CD4-positive, CD25-positive, alpha-beta regulatory T cell (primary cell): Measurements from ENCODE around the gene CDKAL1. TPM values are rescaled to one million over a fixed set of nuclear protein-coding genes. Genes with fewer than 3 reads are reported as not detected.

ENCODE experiments used
- ATAC-seq, 2 donors: fragments of 150-1000 bp; cut with Tn5 transposase; one replicate each; pipeline ENCODE4 v1.10.0; 2021; ENCODE audit warnings: low read depth in 2 of 2, moderate number of reproducible peaks in 2 of 2, moderate library complexity in 1 of 2
- DNase-seq, 3 donors: peaks; one replicate each; pipeline versions ENCODE4 v3.0.0 to v3.0.0-alpha.2; 2012 to 2022; ENCODE audit warnings: mixed read lengths in 1 of 3
- H3K27ac ChIP-seq: one replicate; pipeline ENCODE4 v1.7.0; 2013; ENCODE audit warnings: mild to moderate bottlenecking, low read length; ENCODE audit not compliant: insufficient read depth, poor library complexity, severe bottlenecking
- H3K27me3 ChIP-seq: one replicate; pipeline ENCODE4 v1.7.0; 2013; ENCODE audit warnings: low read length; ENCODE audit not compliant: control insufficient read depth, insufficient read depth
- H3K36me3 ChIP-seq: one replicate; pipeline ENCODE4 v1.7.0; 2013; ENCODE audit warnings: mild to moderate bottlenecking, low read length, moderate library complexity; ENCODE audit not compliant: control insufficient read depth, insufficient read depth
- H3K4me1 ChIP-seq: 2 replicates; pipeline ENCODE4 v1.7.0; 2013; ENCODE audit warnings: mild to moderate bottlenecking, low read length; ENCODE audit not compliant: insufficient read depth, control insufficient read depth, poor library complexity, severe bottlenecking
- H3K4me3 ChIP-seq: one replicate; pipeline ENCODE4 v1.7.0; 2013; ENCODE audit warnings: low read depth, mild to moderate bottlenecking, low read length, moderate library complexity
- H3K9me3 ChIP-seq, 2 experiments: 1 replicate in 1 of 2; 2 replicates in 1 of 2; pipeline ENCODE4 v1.7.0; 2013; ENCODE audit warnings: low read length in 2 of 2, mild to moderate bottlenecking in 1 of 2, moderate library complexity in 1 of 2; ENCODE audit not compliant: control insufficient read depth in 2 of 2
- H3K27ac Mint-ChIP-seq, 3 donors: one replicate each; pipeline ENCODE4 v1.8.0; 2020 to 2022; ENCODE audit warnings: mild to moderate bottlenecking in 3 of 3, mixed read lengths in 3 of 3, moderate library complexity in 2 of 3
- H3K27me3 Mint-ChIP-seq: one replicate; pipeline ENCODE4 v1.8.0; 2022; ENCODE audit warnings: mild to moderate bottlenecking, mixed read lengths
- H3K36me3 Mint-ChIP-seq: one replicate; pipeline ENCODE4 v1.8.0; 2020; ENCODE audit warnings: mixed read lengths
- H3K4me1 Mint-ChIP-seq, 4 donors: one replicate each; pipeline ENCODE4 v1.8.0; 2020 to 2022; ENCODE audit warnings: mixed read lengths in 4 of 4, mild to moderate bottlenecking in 1 of 4
- H3K4me3 Mint-ChIP-seq, 4 donors: one replicate each; pipeline ENCODE4 v1.8.0; 2020 to 2022; ENCODE audit warnings: mild to moderate bottlenecking in 4 of 4, mixed read lengths in 4 of 4, moderate library complexity in 3 of 4
- H3K9me3 Mint-ChIP-seq, 7 donors: one replicate each; pipeline ENCODE4 v1.8.0; 2020 to 2022; ENCODE audit warnings: mixed read lengths in 7 of 7, mild to moderate bottlenecking in 3 of 7, moderate library complexity in 2 of 7
- polyA plus RNA-seq, 4 donors: library from polyadenylated mRNA; unstranded; fragments of 300-500 nt; fragmentation: Illumina TruSeq; gene quantifications; one replicate each; pipeline ENCODE4 v1.2.3, GENCODE V29; 2021
- total RNA-seq: library from RNA; stranded (reverse); gene quantifications from one replicate; pipeline ENCODE4 v1.2.3, GENCODE V29; 2022

Gene CDKAL1
- total and polyA plus RNA-seq, 5 donors from 2014 or later: 26.1 to 39.4 (median 30.4) TPM

DNA sequence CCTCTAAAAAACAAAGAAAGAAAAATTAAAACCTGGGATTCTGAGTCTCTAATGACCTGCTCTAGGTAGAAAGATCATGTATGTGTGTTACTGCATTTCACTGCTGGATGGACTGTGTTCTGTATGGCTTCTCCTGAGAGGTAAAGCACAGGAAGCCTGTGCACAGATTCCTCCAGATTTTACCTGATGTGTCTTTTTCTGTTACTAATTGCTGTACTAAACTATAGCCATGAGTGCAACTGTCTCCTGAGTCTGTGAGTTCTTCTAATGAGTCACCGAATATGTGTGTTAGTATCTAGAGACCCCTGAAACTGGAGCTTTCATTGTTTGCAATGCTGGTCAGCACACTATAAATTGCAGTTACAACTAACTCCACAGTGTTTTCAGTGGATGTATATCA, 270.8 kb downstream of the CDKAL1 start:
- Mint-ChIP-seq H3K9me3 (peaks cover 2 to 13% (median 7%) of the 10 kb centered on the region in 7 donors), H3K4me3 (no peak overlapping the region), H3K36me3 (peaks cover 43% of the 10 kb centered on the region), H3K27ac (no peak overlapping the region), H3K4me1 (peaks cover 0 to 12% (median 5%) of the 10 kb centered on the region in 4 donors), H3K27me3 (no peaks in the 10 kb centered on the region)
- H3K9me3 ChIP-seq: peaks cover 8 to 10% of the 10 kb centered on the region in 2 experiments
- H3K4me1 ChIP-seq: no peaks in the 10 kb centered on the region
- DNase-seq (no peak), ATAC-seq (no peak)
- no peak overlapping the region for H3K4me3 ChIP-seq
- H3K27me3 ChIP-seq: no peaks in the 10 kb centered on the region
- no peak overlapping the region for H3K27ac ChIP-seq
- peaks cover 3% of the 10 kb centered on the region for H3K36me3 ChIP-seq

DNA sequence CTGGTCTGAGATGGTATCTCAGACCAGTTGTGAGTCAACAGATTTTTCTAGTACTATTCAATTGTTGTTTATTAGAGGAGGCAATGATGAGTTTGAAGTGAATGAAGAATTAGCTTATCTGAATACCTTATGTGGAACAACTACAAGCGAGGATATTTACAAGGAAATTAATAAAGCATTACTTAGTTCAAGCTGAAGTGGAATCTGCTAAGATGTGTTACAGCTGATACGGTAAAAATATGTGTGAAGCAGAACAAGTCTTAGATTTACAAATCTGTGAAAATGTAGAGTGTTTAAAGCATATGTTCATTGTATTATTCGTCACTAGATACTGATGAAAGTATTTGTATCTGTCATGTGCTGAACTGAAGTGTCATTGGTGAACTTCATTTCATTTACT, 272.4 kb downstream of the CDKAL1 start:
- no peak for DNase-seq
- ATAC-seq: no peak
- Mint-ChIP-seq H3K36me3 (peaks cover 33% of the 10 kb centered on the region), H3K27me3 (no peaks in the 10 kb centered on the region), H3K4me3 (peak overlapping the region in 1 of 4 donors; percentile 11), H3K4me1 (peaks cover 0 to 12% (median 7%) of the 10 kb centered on the region in 4 donors), H3K9me3 (peaks cover 2 to 13% (median 7%) of the 10 kb centered on the region in 7 donors), H3K27ac (no peak overlapping the region)
- Histone ChIP-seq H3K9me3 (peaks cover 8 to 10% of the 10 kb centered on the region in 2 experiments), H3K4me3 (no peak overlapping the region), H3K27ac (no peak overlapping the region), H3K27me3 (no peaks in the 10 kb centered on the region), H3K4me1 (no peaks in the 10 kb centered on the region), H3K36me3 (peaks cover 3% of the 10 kb centered on the region)

DNA sequence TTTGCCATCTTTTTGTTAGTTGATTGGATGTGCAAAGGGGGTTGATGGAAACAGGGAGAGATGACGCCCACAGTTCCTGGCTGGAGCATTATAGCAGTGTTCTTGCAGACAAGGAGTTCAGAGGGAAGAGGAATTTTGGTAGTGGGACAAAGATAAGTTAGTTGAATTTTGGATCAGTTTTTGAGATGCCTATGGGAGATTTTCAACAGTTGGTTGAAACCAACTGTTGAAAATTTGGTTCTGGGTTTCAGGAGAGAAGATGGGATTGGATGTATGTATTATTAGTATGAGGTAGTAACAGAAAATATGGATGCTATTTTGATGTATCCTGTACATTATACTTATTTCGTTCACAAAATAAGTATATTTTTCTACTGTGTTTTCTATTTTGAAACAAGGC, 274.2 kb downstream of the CDKAL1 start:
- Histone ChIP-seq H3K36me3 (peaks cover 3% of the 10 kb centered on the region), H3K4me3 (no peak overlapping the region), H3K9me3 (peaks cover 8 to 10% of the 10 kb centered on the region in 2 experiments), H3K27ac (no peak overlapping the region), H3K27me3 (no peaks in the 10 kb centered on the region), H3K4me1 (no peaks in the 10 kb centered on the region)
- ATAC-seq (no peak), DNase-seq (no peak)
- Mint-ChIP-seq H3K4me1 (peaks cover 0 to 18% (median 13%) of the 10 kb centered on the region in 4 donors), H3K27me3 (no peaks in the 10 kb centered on the region), H3K36me3 (peaks cover 34% of the 10 kb centered on the region), H3K4me3 (no peak overlapping the region), H3K9me3 (peaks cover 3 to 12% (median 7%) of the 10 kb centered on the region in 7 donors), H3K27ac (peak overlapping the region in 1 of 3 donors; percentile 33)

DNA sequence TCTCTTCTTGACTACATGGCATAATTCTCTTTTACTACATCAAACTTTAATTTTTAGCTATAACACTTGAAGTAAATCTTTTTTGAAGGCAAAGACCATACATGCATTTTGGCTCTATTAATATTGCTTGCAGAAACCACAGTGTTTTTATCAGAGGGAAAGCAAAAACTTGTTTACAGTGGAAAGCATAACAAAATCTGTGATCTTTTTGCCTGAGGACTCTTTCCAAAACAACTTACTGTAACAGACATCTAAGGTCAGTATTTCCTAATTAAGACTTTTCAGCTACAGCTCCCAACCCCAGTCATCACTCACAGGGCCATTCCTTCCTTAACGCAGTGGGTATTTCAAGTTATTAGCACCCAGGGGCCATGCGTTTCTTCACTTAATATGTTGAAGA, 274.7 kb downstream of the CDKAL1 start:
- peaks cover 35% of the 10 kb centered on the region for H3K36me3 Mint-ChIP-seq
- H3K4me1 Mint-ChIP-seq: peaks cover 0 to 19% (median 13%) of the 10 kb centered on the region in 4 donors
- no peak overlapping the region for H3K27ac Mint-ChIP-seq

DNA sequence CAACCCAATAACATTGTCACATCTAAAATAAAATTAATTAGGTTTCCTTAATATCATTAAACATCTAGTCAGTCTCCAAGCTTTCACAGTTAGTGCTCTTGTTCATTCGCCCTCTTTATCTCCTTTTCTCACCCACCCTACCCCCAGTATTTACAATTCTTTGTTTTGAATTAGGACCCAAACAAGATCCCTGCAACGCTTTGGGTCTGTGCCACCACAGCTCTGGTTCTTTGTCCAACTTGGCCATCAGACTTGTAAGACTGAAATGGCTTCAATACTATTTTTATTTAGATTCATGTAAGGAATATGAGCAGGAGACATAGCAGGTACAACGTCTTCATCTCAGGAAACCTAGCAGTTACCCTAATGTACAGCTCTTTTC, 276.5 kb downstream of the CDKAL1 start:
- H3K36me3 Mint-ChIP-seq: peaks cover 33% of the 10 kb centered on the region
- H3K4me3 Mint-ChIP-seq: no peak overlapping the region
- no peaks in the 10 kb centered on the region for H3K27me3 ChIP-seq
- peaks cover 7 to 8% of the 10 kb centered on the region in 2 experiments for H3K9me3 ChIP-seq
- no peak overlapping the region for H3K4me3 ChIP-seq
- no peaks in the 10 kb centered on the region for H3K4me1 ChIP-seq
- ATAC-seq (no peak), DNase-seq (no peak)
- no peaks in the 10 kb centered on the region for H3K27me3 Mint-ChIP-seq
- no peak overlapping the region for H3K27ac ChIP-seq
- peak overlapping the region in 1 of 3 donors; percentile 22 for H3K27ac Mint-ChIP-seq
- H3K36me3 ChIP-seq: peaks cover 3% of the 10 kb centered on the region
- H3K9me3 Mint-ChIP-seq: peaks cover 1 to 9% (median 4%) of the 10 kb centered on the region in 7 donors
- H3K4me1 Mint-ChIP-seq: peaks cover 3 to 19% (median 14%) of the 10 kb centered on the region in 4 donors

More for the DNA sequence above, 274.7 kb downstream of the CDKAL1 start:
- Mint-ChIP-seq H3K27me3 (no peaks in the 10 kb centered on the region), H3K9me3 (peaks cover 3 to 12% (median 7%) of the 10 kb centered on the region in 7 donors), H3K4me3 (no peak overlapping the region)
- Histone ChIP-seq H3K4me3 (no peak overlapping the region), H3K27me3 (no peaks in the 10 kb centered on the region), H3K27ac (no peak overlapping the region), H3K9me3 (peaks cover 8 to 10% of the 10 kb centered on the region in 2 experiments), H3K4me1 (no peaks in the 10 kb centered on the region), H3K36me3 (peaks cover 3% of the 10 kb centered on the region)
- DNase-seq (no peak), ATAC-seq (no peak)

DNA sequence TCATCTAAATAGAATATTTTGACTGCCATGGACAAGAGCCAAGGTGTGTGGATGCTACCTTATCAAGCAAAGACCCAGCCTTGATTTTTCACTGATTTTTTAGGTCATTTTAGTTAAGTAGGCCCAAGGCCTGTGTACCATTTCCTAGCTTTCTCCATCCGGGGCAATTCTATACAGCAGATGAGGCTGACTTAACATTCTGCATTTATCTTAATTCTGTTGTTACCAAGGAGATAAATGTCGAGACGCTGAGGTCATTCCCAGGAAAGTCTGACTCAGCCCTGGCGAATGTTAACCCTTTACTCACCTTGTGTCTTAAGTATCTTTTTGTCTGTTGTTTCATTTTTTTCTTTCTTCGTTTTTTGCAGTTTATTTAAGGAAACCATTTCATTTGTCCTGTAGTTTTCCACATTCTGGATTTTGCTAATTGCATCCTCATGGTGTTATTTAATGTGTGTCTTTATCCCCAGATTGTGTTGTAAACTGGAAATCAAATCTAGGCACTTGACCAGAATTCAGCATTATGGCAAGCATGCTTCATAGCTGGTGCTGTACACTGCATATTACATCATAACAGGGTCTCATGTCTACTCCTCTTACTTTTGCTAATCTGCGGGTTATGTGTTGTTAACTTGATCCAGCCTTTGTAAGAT, 277.0 kb downstream of the CDKAL1 start:
- Histone ChIP-seq H3K9me3 (peaks cover 2% of the 10 kb centered on the region in 2 experiments), H3K27me3 (no peaks in the 10 kb centered on the region), H3K27ac (no peak overlapping the region), H3K4me1 (no peaks in the 10 kb centered on the region), H3K4me3 (no peak overlapping the region), H3K36me3 (peaks cover 3% of the 10 kb centered on the region)
- no peak overlapping the region for H3K27ac Mint-ChIP-seq
- no peaks in the 10 kb centered on the region for H3K27me3 Mint-ChIP-seq
- no peak overlapping the region for H3K4me3 Mint-ChIP-seq
- H3K9me3 Mint-ChIP-seq: peaks cover 1 to 4% (median 4%) of the 10 kb centered on the region in 7 donors
- ATAC-seq (no peak), DNase-seq (no peak)
- H3K36me3 Mint-ChIP-seq: peaks cover 31% of the 10 kb centered on the region
- H3K4me1 Mint-ChIP-seq: peaks cover 6 to 19% (median 14%) of the 10 kb centered on the region in 4 donors

DNA sequence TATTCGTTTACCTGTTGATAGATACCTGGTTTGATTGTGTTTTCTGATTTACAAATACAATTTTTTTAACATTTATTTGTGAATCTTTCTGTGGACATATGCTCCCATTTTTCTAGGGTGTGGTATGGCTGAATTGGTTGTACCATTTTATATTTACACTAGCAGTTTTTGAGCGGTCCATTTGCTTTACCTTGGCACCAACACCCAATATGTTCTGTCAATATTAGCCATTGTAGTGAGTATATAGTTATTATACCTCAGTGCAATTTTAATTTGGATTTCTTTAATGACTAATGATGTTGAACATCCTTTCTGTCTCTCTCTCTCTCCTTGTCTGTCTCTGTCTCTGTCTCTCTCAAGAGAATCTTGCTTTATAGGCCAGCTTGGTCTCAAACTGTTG, 278.5 kb downstream of the CDKAL1 start:
- ATAC-seq: no peak
- Histone ChIP-seq H3K27ac (no peak overlapping the region), H3K9me3 (no peaks in the 10 kb centered on the region), H3K4me3 (no peak overlapping the region), H3K4me1 (no peaks in the 10 kb centered on the region), H3K27me3 (no peaks in the 10 kb centered on the region), H3K36me3 (no peaks in the 10 kb centered on the region)
- Mint-ChIP-seq H3K4me1 (peaks cover 7 to 19% (median 15%) of the 10 kb centered on the region in 4 donors), H3K27ac (no peak overlapping the region), H3K27me3 (no peaks in the 10 kb centered on the region), H3K4me3 (no peak overlapping the region), H3K9me3 (peaks cover 0 to 2% (median 0%) of the 10 kb centered on the region in 7 donors), H3K36me3 (peaks cover 27% of the 10 kb centered on the region)
- DNase-seq: no peak

DNA sequence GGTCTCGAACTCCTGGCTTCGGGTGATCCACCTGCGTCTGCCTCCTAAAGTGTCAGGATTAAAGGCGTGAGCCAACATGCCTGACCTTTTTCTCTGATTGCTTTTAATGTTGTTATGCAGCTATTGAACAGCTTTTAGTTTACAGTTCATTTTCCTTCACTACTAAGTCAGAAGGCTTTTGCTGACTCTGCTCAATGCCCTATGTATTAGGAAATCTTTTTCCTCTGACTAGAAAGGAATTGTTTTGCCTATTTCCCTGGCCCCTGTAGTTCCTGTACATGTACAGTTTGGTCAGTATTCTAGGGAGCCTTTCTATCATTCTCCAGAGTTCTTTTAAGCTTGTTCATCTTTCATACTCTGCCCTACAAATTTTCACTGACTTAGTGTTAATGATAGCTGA, 280.2 kb downstream of the CDKAL1 start:
- H3K27ac ChIP-seq: no peak overlapping the region
- no peak overlapping the region for H3K4me3 Mint-ChIP-seq
- H3K4me1 ChIP-seq: no peaks in the 10 kb centered on the region
- no peaks in the 10 kb centered on the region for H3K36me3 ChIP-seq
- H3K27me3 ChIP-seq: no peaks in the 10 kb centered on the region
- no peak for DNase-seq
- H3K27me3 Mint-ChIP-seq: no peaks in the 10 kb centered on the region
- no peak for ATAC-seq
- H3K4me1 Mint-ChIP-seq: peaks cover 7 to 17% (median 8%) of the 10 kb centered on the region in 4 donors
- H3K36me3 Mint-ChIP-seq: peaks cover 27% of the 10 kb centered on the region
- H3K27ac Mint-ChIP-seq: no peak overlapping the region
- no peak overlapping the region for H3K4me3 ChIP-seq
- no peaks in the 10 kb centered on the region for H3K9me3 ChIP-seq
- H3K9me3 Mint-ChIP-seq: peaks cover 0 to 2% (median 0%) of the 10 kb centered on the region in 7 donors
